Erythroblast (primary cell): ENCODE data around the gene KRTAP19-5.

Experiments
- GATA1 ChIP-seq: IDR thresholded peaks from 2 replicates; pipeline ENCODE4 v1.6.1; 2011; ENCODE audit warnings: low read depth, mild to moderate bottlenecking, control low read depth, low read length, moderate library complexity
- POLR2A ChIP-seq: IDR thresholded peaks from 2 replicates; pipeline ENCODE4 v1.6.1; 2011; ENCODE audit warnings: mild to moderate bottlenecking, low read length

GRCh38 chr21:30482130-30482529, 19.8 kb downstream of the KRTAP19-5 start:
- no peak for TF ChIP-seq POLR2A
- TF ChIP-seq GATA1, result no peak
